Mucosa of descending colon (tissue), 3 donors: Measurements from ENCODE around the gene PNPLA1. TPM values are rescaled to one million over a fixed set of nuclear protein-coding genes. Genes with fewer than 3 reads are reported as not detected.

Source experiments
- ATAC-seq: fragments of 200-7000 bp; cut with Tn5 transposase; one replicate; pipeline ENCODE4 v1.9.1; 2020; ENCODE audit warnings: mild to moderate bottlenecking, moderate library complexity
- DNase-seq, 3 donors: peaks; one replicate each; pipeline ENCODE4 v3.0.0-alpha.2; 2020
- H3K36me3 ChIP-seq: fragments of 200-600 bp; one replicate; pipeline ENCODE4 v1.8.0; 2021; ENCODE audit warnings: low read depth, mild to moderate bottlenecking
- H3K4me1 ChIP-seq: fragments of 200-600 bp; one replicate; pipeline ENCODE4 v1.8.0; 2021; ENCODE audit warnings: low read depth, mild to moderate bottlenecking
- H3K4me3 ChIP-seq: fragments of 200-600 bp; one replicate; pipeline ENCODE4 v1.8.0; 2021; ENCODE audit warnings: mild to moderate bottlenecking
- H3K9me3 ChIP-seq: fragments of 200-600 bp; one replicate; pipeline ENCODE4 v1.8.0; 2021; ENCODE audit warnings: mild to moderate bottlenecking
- intact Hi-C, 2 donors: fragments of 100-400 bp; cut with DNase I in 1 of 2; cut with micrococcal nuclease in 1 of 2; formaldehyde crosslinking; loops; one replicate each; pipeline versions ENCODE4 v1.11.0 to v1.11.1; 2022; cut with DNase I, micrococcal nuclease
- total RNA-seq, 3 donors: library from RNA; stranded (reverse); fragmentation: NEBNext Ultra II Directional in 2 of 3; extraction: Animal tissue kit (Norgen Biotek cat#: 25700) in 2 of 3; gene quantifications; one replicate each; pipeline versions ENCODE4 v1.2.1 to v1.2.4, GENCODE V29; 2021 to 2023
- TF ChIP-seq, protein P1 (sequence below): fragments of 200-600 bp; IDR thresholded peaks from one replicate; pipeline ENCODE4 v1.8.0; 2022; ENCODE audit warnings: antibody characterized with exemption, mild to moderate bottlenecking
- donor health status: DM: no; HTN: no; CAD: no; lungs with moderate emphysema.
- donor health status: DM: no; HTN: no; CAD: no.
- donor health status: DM: no; HTN: yes; CAD: no.

PNPLA1 gene
- total RNA-seq, 3 donors from 2014 or later, result 0.19 to 0.38 (median 0.27) TPM

DNA sequence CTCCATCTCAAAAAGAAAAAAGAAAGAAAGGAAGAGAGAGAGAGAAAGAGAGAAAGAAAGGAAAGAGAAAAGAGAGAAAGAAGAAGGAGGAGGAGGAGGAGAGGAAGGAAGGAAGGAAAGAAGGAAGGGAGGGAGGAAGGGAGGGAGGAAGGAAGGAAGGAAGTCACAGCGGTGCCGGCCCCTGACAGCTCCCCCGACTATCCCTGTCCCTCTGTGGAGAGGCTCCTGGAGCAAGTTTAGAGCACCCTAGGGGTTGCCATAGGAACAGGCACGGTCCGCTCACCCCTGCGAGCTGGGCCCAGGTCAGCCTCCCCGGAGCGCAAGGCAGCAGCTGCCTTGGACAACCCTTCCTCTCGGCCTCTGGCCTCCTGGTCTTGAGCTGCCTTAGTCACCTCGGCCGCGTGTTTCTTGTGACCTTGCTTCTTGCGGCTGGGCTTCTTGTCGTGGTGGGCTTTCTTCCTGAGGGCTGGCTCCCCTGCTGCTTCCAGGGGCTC is 60.0 kb downstream of the PNPLA1 start:
- TF ChIP-seq, protein P1, sequence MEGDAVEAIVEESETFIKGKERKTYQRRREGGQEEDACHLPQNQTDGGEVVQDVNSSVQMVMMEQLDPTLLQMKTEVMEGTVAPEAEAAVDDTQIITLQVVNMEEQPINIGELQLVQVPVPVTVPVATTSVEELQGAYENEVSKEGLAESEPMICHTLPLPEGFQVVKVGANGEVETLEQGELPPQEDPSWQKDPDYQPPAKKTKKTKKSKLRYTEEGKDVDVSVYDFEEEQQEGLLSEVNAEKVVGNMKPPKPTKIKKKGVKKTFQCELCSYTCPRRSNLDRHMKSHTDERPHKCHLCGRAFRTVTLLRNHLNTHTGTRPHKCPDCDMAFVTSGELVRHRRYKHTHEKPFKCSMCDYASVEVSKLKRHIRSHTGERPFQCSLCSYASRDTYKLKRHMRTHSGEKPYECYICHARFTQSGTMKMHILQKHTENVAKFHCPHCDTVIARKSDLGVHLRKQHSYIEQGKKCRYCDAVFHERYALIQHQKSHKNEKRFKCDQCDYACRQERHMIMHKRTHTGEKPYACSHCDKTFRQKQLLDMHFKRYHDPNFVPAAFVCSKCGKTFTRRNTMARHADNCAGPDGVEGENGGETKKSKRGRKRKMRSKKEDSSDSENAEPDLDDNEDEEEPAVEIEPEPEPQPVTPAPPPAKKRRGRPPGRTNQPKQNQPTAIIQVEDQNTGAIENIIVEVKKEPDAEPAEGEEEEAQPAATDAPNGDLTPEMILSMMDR, result no peak
- intact Hi-C loops, result no loop called here
- Histone ChIP-seq H3K4me3 (no peak overlapping the region), H3K9me3 (no peaks in the 10 kb centered on the region), H3K4me1 (peaks cover 9% of the 10 kb centered on the region), H3K36me3 (no peaks in the 10 kb centered on the region)
- ATAC-seq (no peak), DNase-seq (no peak)

DNA sequence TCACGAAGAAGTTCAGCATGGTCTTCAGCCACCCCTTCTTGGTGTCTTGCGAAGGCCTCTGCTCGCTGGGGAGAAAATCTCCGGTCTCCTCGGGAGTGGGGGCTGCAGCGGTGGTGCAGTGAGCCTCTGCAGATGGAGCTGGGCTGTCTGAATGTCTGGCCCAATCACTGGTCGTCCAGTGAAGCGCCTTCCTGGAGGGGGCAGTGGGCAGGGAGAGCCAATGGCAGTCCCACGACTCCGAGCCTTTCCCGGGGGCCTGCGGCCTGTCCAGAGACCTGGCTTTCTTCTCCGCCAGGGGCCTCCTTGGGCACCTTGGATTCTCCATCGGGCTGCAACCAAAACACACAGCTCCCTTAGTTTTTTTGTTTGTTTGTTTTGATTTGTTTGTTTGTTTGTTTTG is 60.5 kb downstream of the PNPLA1 start:
- peaks cover 9% of the 10 kb centered on the region for H3K4me1 ChIP-seq
- no peaks in the 10 kb centered on the region for H3K36me3 ChIP-seq
- no peak overlapping the region for H3K4me3 ChIP-seq
- TF ChIP-seq, protein P1, result no peak
- no peaks in the 10 kb centered on the region for H3K9me3 ChIP-seq
- DNase-seq, result no peak
- intact Hi-C loops, result no loop called here
- ATAC-seq, result no peak

DNA sequence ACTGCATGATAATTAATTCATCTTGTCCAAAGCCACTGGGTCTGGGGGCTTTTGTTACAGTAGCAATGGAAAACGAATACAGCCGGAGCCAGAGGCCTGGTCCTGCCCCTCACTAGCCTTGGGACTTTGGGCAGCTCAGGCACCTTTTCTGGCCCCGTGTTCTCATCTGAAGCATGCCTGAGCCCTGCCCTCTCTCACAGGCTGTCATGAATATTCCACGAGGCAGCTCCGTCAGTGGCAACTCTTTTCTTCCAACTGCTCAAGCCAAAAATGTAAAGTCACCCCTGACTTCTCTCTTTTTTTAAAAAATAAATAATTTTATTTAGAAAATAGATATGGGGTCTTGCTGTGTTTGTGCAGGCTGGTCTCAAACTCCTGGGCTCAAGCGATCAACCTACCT is 61.5 kb downstream of the PNPLA1 start:
- Histone ChIP-seq H3K4me3 (no peak overlapping the region), H3K36me3 (no peaks in the 10 kb centered on the region), H3K9me3 (no peaks in the 10 kb centered on the region), H3K4me1 (peaks cover 12% of the 10 kb centered on the region)
- intact Hi-C loops, result no loop called here
- DNase-seq (no peak), ATAC-seq (no peak)
- TF ChIP-seq, protein P1, result no peak

DNA sequence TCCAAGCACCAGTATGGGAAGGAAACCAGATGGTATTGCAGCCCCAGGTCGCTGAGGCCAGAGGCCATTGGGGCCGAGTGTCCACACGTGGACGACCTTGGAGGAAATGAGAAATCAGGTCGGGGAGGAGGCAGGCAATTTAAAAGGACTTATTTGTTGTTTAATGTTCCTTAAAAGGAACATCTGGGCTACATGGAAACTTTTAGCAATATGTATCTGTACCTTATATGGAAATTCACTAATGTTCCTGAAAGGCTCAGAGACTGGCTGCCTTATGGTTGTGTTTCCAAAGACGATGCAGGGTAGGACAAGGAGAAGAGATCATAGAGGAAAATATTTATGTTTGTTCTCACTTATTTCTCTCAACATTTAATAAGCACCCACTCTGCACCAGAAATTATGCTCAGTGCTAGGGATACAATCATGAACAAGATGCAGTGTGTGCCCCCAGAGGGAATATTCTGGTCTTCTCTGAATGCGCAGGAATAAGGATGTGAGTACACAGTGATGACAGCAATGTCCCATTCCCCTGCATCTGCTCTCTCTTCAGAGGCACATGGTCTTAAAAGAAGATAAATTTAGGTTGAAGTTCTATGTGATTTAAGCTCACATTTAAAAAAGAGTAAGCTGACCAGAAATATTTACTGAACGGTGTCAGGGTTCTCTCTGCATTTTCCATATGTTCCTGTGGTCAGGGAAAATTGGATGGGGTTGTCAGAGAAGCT is 63.5 kb downstream of the PNPLA1 start:
- intact Hi-C loops, result no loop called here
- ATAC-seq, result no peak
- H3K4me1 ChIP-seq, result peaks cover 23% of the 10 kb centered on the region
- no peak for DNase-seq
- H3K4me3 ChIP-seq, result no peak overlapping the region
- no peaks in the 10 kb centered on the region for H3K9me3 ChIP-seq
- TF ChIP-seq, protein P1, result no peak
- no peaks in the 10 kb centered on the region for H3K36me3 ChIP-seq

DNA sequence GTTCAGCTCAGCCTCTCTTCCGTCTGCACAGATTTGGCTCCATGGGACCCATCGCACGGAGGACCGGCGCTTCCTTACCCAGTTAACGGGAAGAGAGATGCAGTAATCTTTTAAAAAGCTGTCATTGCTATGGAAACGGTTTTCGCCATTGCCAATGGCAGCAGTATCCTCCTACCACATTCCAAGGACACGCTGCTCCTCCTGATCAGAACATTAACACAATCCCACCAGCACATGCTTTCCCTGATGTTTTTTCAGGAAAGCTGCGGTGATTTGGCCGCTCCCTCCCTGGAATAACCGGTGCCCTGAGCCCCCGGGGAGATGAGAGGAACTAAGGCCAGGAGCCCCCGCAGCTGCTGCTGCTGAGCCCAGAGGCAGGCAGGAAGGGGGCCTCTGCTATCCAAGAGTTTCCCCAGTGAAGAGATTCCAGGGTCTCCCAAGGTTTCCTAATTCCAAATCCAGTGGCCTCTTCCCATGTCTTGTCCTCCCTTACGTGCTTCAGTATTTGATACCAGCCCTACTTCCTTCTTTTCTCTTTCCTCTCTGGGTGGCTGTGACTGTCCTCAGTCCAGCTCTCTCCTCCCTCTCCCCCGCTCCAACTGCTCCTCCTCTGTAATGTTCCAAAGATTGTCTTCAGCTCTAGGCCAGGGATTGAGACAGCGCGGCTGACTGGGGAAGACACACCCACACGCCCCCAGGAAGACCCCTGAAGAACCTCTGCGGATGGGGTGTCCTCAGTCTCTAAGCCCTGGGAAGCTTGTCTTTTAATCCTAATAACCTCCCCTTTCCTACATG is 64.3 kb downstream of the PNPLA1 start:
- Histone ChIP-seq H3K4me3 (no peak overlapping the region), H3K4me1 (peaks cover 29% of the 10 kb centered on the region), H3K36me3 (no peaks in the 10 kb centered on the region), H3K9me3 (no peaks in the 10 kb centered on the region)
- intact Hi-C loops, result no loop called here
- TF ChIP-seq, protein P1, result no peak
- peak in 2 of 3 donors; percentile 49 to 53 for DNase-seq
- peak; percentile 41 for ATAC-seq
